Esophagus squamous epithelium (tissue), 4 donors: Measurements from ENCODE around the gene ILF2.

ENCODE experiments used
- POLR2A ChIP-seq, 4 donors: fragments of 450-650 bp; IDR thresholded peaks; one replicate each; pipeline ENCODE4 v1.6.1; 2017; ENCODE audit warnings: antibody characterized with exemption in 4 of 4, mild to moderate bottlenecking in 4 of 4, moderate library complexity in 3 of 4
- TF ChIP-seq, protein P1 (sequence below), 6 experiments: fragments of 450-650 bp in 4 of 6; fragments of 200-600 bp in 2 of 6; sonication (generic) in 2 of 6; IDR thresholded peaks; one replicate each; pipeline ENCODE4 v1.5.1; 2016 to 2019; ENCODE audit warnings: antibody characterized with exemption in 6 of 6, mild to moderate bottlenecking in 4 of 6, moderate library complexity in 4 of 6

GRCh38 chr1:153682730-153683129 lies 11.9 kb upstream of the ILF2 start:
- TF ChIP-seq, protein P1, sequence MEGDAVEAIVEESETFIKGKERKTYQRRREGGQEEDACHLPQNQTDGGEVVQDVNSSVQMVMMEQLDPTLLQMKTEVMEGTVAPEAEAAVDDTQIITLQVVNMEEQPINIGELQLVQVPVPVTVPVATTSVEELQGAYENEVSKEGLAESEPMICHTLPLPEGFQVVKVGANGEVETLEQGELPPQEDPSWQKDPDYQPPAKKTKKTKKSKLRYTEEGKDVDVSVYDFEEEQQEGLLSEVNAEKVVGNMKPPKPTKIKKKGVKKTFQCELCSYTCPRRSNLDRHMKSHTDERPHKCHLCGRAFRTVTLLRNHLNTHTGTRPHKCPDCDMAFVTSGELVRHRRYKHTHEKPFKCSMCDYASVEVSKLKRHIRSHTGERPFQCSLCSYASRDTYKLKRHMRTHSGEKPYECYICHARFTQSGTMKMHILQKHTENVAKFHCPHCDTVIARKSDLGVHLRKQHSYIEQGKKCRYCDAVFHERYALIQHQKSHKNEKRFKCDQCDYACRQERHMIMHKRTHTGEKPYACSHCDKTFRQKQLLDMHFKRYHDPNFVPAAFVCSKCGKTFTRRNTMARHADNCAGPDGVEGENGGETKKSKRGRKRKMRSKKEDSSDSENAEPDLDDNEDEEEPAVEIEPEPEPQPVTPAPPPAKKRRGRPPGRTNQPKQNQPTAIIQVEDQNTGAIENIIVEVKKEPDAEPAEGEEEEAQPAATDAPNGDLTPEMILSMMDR (IDR thresholded peaks at IDR 0.05), result no peak
- TF ChIP-seq POLR2A (IDR thresholded peaks at IDR 0.05), result no peak
